H1 (cell line): ENCODE measurements around the gene SPATS1.

Source experiments
- BRCA1 ChIP-seq: IDR thresholded peaks from 2 replicates; pipeline ENCODE4 v1.6.1; 2012; ENCODE audit warnings: low read depth, low read length, improper control_type of control experiment
- CTCF ChIP-seq, 3 experiments: IDR thresholded peaks; 1 replicate in 2 of 3; 2 replicates in 1 of 3; pipeline versions ENCODE4 v1.5.1 to v1.6.1; 2011; ENCODE audit warnings: low read length in 3 of 3, mild to moderate bottlenecking in 3 of 3, inconsistent platforms in 2 of 3, low read depth in 1 of 3, moderate library complexity in 1 of 3; ENCODE audit not compliant: insufficient read depth in 1 of 3; ENCODE audit errors: control extremely low read depth in 1 of 3
- EP300 ChIP-seq, 2 experiments: IDR thresholded peaks; 1 replicate in 1 of 2; 2 replicates in 1 of 2; pipeline ENCODE4 v1.6.1; 2011 to 2012; ENCODE audit warnings: low read depth in 2 of 2, low read length in 2 of 2, mild to moderate bottlenecking in 2 of 2, borderline replicate concordance in 1 of 2, inconsistent platforms in 1 of 2, moderate library complexity in 1 of 2
- EZH2 ChIP-seq: fragments of 200-600 bp; sonication (generic); IDR thresholded peaks from 2 replicates; pipeline ENCODE4 v1.7.1; 2012; ENCODE audit warnings: low read depth, mild to moderate bottlenecking, moderate library complexity, low read length, inconsistent platforms; ENCODE audit not compliant: severe bottlenecking
- HDAC2 ChIP-seq, 2 experiments: fragments of 300-600 bp in 1 of 2; sonication (generic) in 1 of 2; IDR thresholded peaks; 2 replicates each; pipeline ENCODE4 v1.6.1; 2011 to 2012; ENCODE audit warnings: low read depth in 2 of 2, low read length in 2 of 2, mild to moderate bottlenecking in 2 of 2, moderate library complexity in 2 of 2, borderline replicate concordance in 1 of 2, inconsistent platforms in 1 of 2
- POLR2AphosphoS5 ChIP-seq: IDR thresholded peaks from 2 replicates; pipeline ENCODE4 v1.6.1; 2011; ENCODE audit warnings: low read depth, low read length
- RBBP5 ChIP-seq: IDR thresholded peaks from 2 replicates; pipeline ENCODE4 v1.7.1; 2012; ENCODE audit warnings: low read depth, mild to moderate bottlenecking, inconsistent platforms, low read length, moderate library complexity, borderline replicate concordance
- SIX5 ChIP-seq: IDR thresholded peaks from 2 replicates; pipeline ENCODE4 v1.6.1; 2011; ENCODE audit warnings: mild to moderate bottlenecking, low read depth, low read length
- SP1 ChIP-seq: IDR thresholded peaks from 2 replicates; pipeline ENCODE4 v1.6.1; 2011; ENCODE audit warnings: low read depth, low read length
- TCF12 ChIP-seq: IDR thresholded peaks from 2 replicates; pipeline ENCODE4 v1.6.1; 2011; ENCODE audit warnings: low read depth, mild to moderate bottlenecking, low read length
- YY1 ChIP-seq: IDR thresholded peaks from 2 replicates; pipeline ENCODE4 v1.6.1; 2011; ENCODE audit warnings: low read depth, mild to moderate bottlenecking, low read length
- ZNF274 ChIP-seq: IDR thresholded peaks from 2 replicates; pipeline ENCODE4 v1.7.0; 2012; ENCODE audit warnings: low read length, borderline replicate concordance; ENCODE audit errors: extremely low read depth

GRCh38 chr6:44349904-44350649 lies 7.6 kb downstream of the SPATS1 start:
- no peak for TF ChIP-seq CTCF (IDR thresholded peaks at IDR 0.05; ENCODE audit: control extremely low read depth in 1 of 3, insufficient read depth in 1 of 3, low read depth in 1 of 3, low read length in 3 of 3)
- TF ChIP-seq SP1: no peak
- no peak for TF ChIP-seq EZH2
- TF ChIP-seq EP300 (IDR thresholded peaks at IDR 0.05; ENCODE audit: borderline replicate concordance in 1 of 2, low read depth in 2 of 2, low read length in 2 of 2): no peak
- no peak for TF ChIP-seq POLR2AphosphoS5
- TF ChIP-seq ZNF274: no peak
- TF ChIP-seq SIX5: no peak
- no peak for TF ChIP-seq TCF12
- no peak for TF ChIP-seq BRCA1
- no peak for TF ChIP-seq RBBP5
- no peak for TF ChIP-seq HDAC2 (IDR thresholded peaks at IDR 0.05; ENCODE audit: borderline replicate concordance in 1 of 2, low read depth in 2 of 2, low read length in 2 of 2)
- TF ChIP-seq YY1: no peak
